Measurements from ENCODE around the gene VGLL1.
A peak's percentile ranks its signal among the peaks of the same experiment; 100 is the strongest.

Gene VGLL1

GRCh38 chrX:136496764-136497555, 35.1 kb upstream of the VGLL1 start (continued):
- TF ChIP-seq ZFP37 (tag by site-specific recombination; IDR thresholded peaks at IDR 0.05) (no peak), KLF17 (tag by site-specific recombination; IDR thresholded peaks at IDR 0.05) (0 out of 2 replicates have a peak, but pooled peaks have one; percentile 12), EGR2 (tag by site-specific recombination; IDR thresholded peaks at IDR 0.05; ENCODE audit: low read depth) (peak; percentile 85), ZNF501 (tag by site-specific recombination; IDR thresholded peaks at IDR 0.05) (peak; percentile 27; the same call in 1 of the 2 replicates), ZBTB11 (tag by site-specific recombination; conservative IDR thresholded peaks at IDR 0.05; ENCODE audit: low read depth) (peak; percentile 81), ZNF324 (tag by site-specific recombination; IDR thresholded peaks at IDR 0.05) (peak; percentile 25; the same call in 1 of the 2 replicates), ZBTB20 (tag by site-specific recombination; IDR thresholded peaks at IDR 0.05) (peak; percentile 63; the same call in 1 of the 2 replicates), ZFP69B (tag by site-specific recombination; IDR thresholded peaks at IDR 0.05) (no peak), ZNF335 (tag by site-specific recombination; conservative IDR thresholded peaks at IDR 0.05) (peak; percentile 5), GLIS1 (tag by site-specific recombination; IDR thresholded peaks at IDR 0.05) (peak; percentile 82), CTCF (tag by site-specific recombination; IDR thresholded peaks at IDR 0.05) (no peak), ZNF341 (tag by site-specific recombination; IDR thresholded peaks at IDR 0.05; ENCODE audit: low read depth) (peak; percentile 27; the same call in 1 of the 2 replicates), IKZF3 (tag by site-specific recombination; IDR thresholded peaks at IDR 0.05) (peak; percentile 97), ZBTB8A (tag by site-specific recombination; IDR thresholded peaks at IDR 0.05) (peak; percentile 79), ZBTB1 (tag by site-specific recombination; IDR thresholded peaks at IDR 0.05) (no peak), ZFP3 (tag by site-specific recombination; IDR thresholded peaks at IDR 0.05; ENCODE audit: low read depth) (no peak), ZBTB21 (tag by site-specific recombination; IDR thresholded peaks at IDR 0.05) (0 out of 2 replicates have a peak, but pooled peaks have one; percentile 18), ZBTB7A (tag by site-specific recombination; IDR thresholded peaks at IDR 0.05; ENCODE audit: low read depth) (peak; percentile 44; the same call in 1 of the 2 replicates), ZNF423 (tag by site-specific recombination; IDR thresholded peaks at IDR 0.05) (peak; percentile 78), ZBTB17 (tag by site-specific recombination; IDR thresholded peaks at IDR 0.05) (peak; percentile 11; the same call in 1 of the 2 replicates), KLF16 (tag by site-specific recombination; IDR thresholded peaks at IDR 0.05) (peak; percentile 85), ZSCAN5A (tag by site-specific recombination; IDR thresholded peaks at IDR 0.05) (no peak), ZNF639 (tag by site-specific recombination; IDR thresholded peaks at IDR 0.05) (peak; percentile 50; the same call in 1 of the 2 replicates), KLF7 (tag by site-specific recombination; IDR thresholded peaks at IDR 0.05; ENCODE audit: borderline replicate concordance) (peak; percentile 89), SP7 (tag by site-specific recombination; IDR thresholded peaks at IDR 0.05) (peak; percentile 55), PRDM1 (tag by site-specific recombination; IDR thresholded peaks at IDR 0.05) (peak; percentile 74), KLF8 (tag by site-specific recombination; IDR thresholded peaks at IDR 0.05) (peak; percentile 83), SP2 (tag by site-specific recombination; IDR thresholded peaks at IDR 0.05) (peak; percentile 70), ZNF629 (tag by site-specific recombination; IDR thresholded peaks at IDR 0.05) (peak; percentile 72; the same call in 1 of the 2 replicates), ZXDB (tag by site-specific recombination; IDR thresholded peaks at IDR 0.05) (peak; percentile 65), ZNF302 (tag by site-specific recombination; IDR thresholded peaks at IDR 0.05; ENCODE audit: low read depth) (no peak)

All from HEK293 (cell line).